GM19452 (cell line): ENCODE results near the gene GSTM1.

Experiments used
- ATAC-seq: cut with Tn5 transposase; IDR thresholded peaks from one replicate; pipeline ENCODE4 v1.9.1; 2021; ENCODE audit not compliant: unreplicated experiment

The GSTM1 gene

DNA sequence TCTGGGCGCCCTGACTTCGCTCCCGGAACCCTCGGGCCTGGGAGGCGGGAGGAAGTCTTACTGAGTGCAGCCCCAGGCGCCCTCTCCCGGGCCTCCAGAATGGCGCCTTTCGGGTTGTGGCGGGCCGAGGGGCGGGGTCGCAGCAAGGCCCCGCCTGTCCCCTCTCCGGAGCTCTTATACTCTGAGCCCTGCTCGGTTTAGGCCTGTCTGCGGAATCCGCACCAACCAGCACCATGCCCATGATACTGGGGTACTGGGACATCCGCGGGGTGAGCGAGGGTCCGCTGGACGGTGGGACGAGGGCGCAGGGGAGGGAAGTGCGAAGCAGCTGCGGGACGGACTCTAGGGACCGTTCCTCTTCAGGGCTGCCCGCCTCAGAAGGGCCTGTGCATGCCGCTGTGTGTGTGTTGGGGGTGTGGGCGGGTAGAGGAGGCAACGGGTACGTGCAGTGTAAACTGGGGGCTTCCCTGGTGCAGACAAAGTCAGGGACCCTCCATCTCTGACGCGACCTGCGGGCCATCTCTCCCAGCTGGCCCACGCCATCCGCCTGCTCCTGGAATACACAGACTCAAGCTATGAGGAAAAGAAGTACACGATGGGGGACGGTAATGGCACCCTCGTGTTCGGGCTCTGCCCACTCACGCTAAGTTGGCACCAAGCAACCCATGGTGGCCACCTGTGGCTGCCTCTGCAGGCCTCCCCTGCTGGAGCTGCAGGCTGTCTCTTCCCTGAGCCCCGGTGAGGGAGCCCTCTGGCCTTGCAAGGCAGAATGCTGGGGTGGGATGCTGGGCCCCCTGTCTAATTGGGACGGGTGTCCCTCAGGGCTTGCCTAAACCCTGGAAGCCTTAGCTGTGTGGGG, at the start of gene GSTM1:
TSS of gene GSTM1 (plus strand) at position 177 of the 859 bp plus-strand sequence. CDS start at position 234, 57 bp downstream.
- peak; percentile 94 for ATAC-seq

DNA sequence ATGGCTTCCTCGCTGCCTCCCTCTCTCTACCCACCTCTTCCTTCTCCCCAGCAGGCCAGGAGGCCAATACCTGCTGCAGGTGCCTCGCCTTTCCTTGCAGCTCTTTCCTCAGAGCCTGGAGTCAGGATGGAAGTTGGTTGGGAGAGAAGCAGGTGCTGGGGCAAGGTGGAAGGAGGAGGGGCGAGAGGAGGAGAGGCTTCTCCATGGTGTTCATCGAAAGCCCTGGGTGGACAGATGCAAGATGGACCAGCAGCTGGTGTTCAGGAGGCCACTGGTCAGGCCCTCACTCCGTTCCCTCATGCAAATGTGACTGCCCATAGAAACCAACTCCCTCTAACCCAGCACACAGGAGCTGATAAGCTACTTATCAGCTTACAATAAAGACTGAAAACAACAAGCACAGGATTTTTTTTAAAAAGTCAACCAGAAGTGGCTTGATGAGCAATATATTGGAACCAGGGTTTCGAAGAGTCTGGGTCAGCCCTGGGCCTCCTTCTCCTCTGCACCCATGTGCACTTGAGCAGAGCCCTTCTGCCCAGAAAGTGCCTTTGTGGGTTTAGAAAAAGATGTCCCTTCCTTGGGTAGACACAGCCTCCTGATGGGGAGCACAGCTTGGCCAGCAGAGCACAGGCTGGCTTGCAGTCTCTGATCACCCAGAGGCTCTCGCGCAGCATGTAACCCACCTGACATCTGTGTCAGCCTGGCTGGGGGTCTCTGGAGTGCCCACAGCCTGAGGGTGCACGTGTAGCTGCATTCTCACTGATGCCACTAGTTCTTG, 48.4 kb upstream of the GSTM1 start:
- no peak for ATAC-seq

DNA sequence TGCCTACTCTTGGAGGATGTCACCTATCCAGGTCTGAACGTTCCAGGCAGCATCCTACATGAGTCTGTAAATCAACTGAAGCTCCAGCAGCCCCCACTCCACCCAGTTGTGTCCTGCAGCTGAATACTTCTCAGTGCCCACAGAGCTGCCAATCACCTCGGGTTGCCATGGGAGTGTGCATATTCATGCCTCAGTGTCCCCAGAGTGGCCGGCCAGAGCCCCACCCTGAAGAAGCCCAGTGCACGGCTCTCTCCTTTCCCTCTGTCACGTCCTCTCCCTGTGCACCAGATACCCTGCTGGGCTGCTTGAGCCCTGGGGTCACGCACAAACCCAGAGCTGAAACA, 47.8 kb upstream of the GSTM1 start:
- ATAC-seq: no peak

DNA sequence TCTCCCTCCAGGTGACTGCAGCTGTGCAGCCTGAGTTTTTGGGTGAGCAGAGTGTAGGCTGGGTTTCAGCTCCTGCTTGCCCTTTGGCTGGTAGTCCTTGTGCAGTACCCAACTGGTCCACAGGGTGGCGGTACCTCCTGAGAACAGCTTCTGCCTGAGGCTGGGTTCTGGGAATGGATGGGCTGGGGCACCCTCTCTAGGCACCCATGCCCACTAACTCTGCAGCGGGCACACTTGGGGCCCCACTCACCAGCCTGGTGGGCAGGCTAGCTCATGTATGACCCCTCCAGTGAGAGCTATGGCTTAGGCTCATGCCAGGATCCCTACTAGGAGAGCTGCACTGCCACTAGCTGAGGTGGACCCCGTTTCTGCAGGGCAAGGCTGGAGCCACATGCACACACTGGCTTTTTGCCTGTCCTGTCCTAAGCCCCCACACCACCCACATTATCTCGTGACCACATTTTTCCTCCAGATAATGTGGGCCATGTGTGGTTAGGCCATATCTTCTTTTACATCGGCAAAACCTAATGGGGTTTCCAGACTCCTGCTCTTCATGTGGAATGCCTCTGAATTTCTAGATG, 47.2 kb upstream of the GSTM1 start:
- ATAC-seq: peak; percentile 59

DNA sequence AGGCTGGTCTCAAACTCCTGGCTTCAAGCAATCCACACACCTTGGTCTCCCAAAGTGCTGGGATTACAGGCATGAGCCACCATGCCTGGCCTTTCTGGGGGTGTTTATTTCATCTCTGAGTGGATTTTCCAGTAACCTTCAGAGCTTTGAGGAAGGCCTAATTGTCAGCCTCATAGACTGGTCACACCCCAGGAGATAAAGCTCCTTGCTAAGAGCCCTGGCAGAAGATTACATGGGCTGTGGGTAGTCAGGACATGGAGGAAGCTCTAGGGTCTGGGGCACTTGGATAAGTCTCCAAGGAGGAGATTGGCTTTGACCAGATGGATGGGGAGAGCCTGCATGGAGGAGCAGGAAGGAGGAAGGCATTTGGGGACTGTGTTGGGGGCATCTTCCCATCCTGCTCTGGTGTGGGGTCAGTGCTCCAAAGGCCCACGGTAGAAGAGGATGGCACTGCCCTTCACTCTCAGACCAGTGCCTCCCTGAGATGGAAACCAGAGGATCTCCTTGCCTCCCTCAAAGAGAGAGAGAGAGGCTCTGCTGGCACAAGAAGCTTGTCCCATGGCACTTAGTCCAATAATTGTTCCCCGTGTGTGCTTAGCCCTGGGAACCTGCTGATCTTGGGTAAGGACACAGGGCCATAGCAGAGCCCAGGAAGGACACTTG, 46.4 kb upstream of the GSTM1 start:
- ATAC-seq: no peak

DNA sequence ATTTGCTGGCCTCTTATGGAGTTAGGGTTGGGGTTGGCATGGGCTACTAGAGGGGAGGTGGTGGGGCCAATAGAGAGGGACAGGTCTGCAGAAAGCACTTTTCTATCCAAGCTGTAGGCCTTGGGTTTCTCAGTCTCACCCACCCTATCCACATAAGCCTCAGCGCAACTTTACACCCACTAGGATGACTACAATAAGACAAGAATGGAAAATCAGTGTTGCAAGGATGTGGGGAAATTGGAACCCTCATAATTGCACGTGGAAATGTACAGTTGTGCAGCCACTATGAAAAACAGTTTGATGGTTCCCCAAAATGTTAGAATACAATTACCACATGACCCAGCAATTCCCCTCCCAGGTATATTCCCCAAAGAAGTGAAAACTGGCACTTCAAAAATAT, 45.8 kb upstream of the GSTM1 start:
- no peak for ATAC-seq

DNA sequence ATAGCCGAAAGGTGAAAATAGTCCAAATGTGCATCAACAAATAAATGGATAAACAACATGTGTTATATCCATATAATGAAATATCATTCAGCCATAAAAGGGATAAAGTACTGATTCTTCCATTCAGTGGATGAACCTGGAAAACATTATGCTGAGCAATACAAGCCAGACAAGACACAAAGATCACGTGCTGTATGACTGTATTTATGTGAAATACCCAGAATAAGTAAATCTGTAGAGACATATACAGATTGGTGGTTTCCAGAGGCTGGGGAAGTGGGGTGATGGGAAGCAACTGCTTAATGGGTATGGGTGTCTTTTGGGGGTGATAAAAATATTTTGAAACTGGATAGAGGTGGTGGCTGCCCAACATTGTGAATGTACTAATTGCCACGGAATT, 45.0 kb upstream of the GSTM1 start:
- ATAC-seq: no peak

DNA sequence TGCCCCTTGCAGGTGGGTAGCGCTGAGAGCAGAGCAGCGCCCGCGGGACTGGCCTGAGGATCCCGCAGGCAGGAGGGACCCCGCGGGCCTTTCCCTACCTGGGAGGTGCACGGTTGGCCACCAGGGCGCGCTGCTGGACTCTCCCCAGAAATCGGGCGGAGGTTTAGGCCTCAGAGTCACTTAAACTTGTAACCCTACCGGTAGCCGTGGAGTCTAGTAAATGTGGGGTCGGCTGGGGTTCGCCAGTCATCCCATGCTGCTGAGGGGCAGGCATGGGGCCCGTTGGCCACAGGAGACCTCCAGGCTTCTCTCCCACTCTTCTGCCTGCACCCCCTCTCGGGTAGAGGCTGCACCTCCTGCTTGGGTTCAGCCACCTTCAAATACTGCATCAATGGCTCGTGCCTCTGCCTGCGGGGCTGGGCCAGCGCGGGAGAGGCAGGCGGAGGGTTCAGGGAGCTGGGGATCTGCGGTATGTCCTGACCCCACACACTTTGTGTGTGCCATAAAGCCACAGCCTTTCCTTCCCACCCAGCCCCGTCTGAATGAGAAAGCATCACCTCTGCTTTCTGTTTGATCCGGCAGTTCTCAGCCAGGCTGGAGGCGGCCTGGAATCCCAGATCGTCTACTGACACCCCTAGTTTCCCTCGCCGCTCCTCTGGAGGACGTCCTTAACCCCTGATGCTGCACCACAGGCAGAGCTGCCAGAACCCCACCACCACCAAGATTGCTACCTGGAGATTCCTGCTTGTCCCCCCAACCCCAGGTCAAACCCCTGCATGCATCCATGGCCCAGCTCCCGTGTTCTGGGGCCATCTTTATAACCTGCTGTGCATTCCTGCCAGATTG, 44.0 kb upstream of the GSTM1 start:
- ATAC-seq: peak; percentile 81

DNA sequence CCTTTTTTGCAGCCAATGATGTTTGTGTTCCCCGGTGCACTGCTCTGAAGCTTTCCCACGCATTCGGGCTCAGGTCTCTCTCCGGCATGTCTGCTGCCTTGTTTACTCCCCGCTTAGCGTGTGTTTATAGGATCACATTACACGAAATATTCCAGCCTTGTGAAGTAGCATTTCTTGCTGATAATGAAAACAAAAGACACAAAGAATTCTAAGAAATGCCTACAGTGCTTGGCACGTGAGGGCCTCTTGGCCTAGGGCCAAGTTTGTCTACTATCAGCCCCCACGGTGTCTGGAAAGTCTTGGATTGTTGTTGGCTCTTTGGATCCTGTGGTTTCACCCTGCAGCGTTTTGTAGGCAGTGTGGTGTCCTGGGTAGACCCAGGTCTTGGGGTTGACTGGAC, 42.9 kb upstream of the GSTM1 start:
- no peak for ATAC-seq

DNA sequence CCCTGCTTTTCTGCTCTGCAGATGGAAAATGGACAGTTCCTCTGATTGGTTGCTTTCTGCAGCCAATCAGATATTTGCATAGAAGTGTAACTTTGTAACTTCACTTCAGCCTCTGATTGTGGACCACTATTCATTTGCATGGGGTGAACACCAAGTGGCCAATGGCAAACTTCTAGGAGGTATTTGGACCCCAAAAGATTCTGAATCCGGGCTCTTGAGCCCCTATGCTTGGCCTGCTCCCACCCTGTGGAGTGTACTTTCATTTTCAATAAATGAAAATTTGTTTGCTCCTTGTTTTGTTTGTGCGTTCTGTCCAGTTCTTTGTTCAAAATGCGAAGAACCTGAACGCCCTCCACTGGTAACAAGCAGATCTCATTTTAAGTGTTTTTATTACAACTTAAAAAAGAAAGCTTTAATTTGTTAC, 38.1 kb upstream of the GSTM1 start:
- no peak for ATAC-seq

DNA sequence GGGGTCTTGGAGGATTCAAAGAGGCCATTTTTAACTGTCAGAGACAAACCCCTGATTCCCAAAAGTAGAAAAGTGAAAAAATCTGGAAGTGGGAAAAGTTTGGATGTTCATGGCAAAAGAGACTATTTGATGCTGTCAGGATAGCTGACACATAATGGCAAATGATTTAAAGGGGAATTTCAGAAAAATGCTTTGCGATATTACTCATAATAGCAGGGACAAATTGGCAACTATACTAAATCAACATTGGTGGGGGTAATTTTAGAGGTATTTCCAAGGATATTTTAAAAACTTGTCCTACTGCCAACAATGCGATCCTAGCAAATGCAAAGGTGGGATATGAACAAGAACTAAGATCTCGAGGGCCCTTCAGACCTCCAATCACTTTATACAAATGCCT, 37.0 kb upstream of the GSTM1 start:
- ATAC-seq: no peak

DNA sequence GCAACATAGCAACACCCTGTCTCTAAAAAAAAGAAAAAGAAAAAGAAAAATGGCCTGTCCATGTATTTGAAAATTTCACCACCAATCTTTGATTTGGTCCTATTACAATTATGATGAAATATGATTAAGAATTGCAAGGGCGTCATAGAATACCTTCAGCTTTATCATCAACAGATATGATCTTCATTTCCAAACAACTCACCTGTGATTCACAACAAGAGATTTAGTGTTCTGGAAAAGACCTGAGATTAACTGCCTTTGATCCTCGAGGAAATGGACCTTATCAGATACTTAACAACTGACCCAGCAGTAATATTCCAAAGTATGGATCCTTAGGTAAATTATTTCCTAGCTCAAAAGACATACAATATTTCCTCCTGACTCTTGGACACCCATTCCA, 35.2 kb upstream of the GSTM1 start:
- ATAC-seq: no peak

DNA sequence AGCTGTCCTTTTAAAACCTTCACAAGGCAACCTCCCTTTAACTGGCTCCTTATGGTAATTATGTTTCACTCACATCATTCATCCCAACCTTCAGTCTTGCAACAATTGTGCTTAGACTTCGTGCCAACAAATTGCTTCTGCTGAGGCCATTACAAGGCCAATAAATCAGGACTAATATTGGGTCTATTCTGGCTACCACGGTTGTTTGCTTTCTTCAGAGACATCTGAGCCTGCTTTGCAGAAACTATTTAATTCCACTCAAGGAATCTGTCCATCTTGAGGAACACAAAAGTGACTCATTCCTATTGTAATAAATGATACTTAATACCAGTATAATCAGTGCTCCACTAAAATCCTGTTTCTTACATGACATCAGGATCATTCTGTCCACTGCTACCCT, 34.3 kb upstream of the GSTM1 start:
- ATAC-seq: no peak

DNA sequence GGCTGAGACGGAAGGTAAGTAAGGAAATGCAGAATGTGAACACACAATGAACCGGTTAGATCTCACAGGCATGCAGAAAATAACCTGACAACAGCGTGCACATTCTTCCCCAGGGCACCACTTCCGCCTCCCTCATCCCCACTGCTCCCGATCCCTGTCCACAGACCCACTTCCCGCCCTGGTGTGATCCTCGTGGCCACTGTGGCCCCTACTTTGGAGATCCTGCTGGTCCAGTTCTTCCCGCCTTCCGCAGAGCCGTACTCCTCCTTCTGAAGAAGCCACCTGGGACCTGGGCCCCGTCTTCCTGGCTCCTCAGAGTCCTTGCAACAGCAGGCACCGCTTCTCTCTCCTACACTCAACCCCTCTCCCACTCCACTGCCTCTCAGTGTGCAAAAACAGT, 33.1 kb upstream of the GSTM1 start:
- no peak for ATAC-seq

DNA sequence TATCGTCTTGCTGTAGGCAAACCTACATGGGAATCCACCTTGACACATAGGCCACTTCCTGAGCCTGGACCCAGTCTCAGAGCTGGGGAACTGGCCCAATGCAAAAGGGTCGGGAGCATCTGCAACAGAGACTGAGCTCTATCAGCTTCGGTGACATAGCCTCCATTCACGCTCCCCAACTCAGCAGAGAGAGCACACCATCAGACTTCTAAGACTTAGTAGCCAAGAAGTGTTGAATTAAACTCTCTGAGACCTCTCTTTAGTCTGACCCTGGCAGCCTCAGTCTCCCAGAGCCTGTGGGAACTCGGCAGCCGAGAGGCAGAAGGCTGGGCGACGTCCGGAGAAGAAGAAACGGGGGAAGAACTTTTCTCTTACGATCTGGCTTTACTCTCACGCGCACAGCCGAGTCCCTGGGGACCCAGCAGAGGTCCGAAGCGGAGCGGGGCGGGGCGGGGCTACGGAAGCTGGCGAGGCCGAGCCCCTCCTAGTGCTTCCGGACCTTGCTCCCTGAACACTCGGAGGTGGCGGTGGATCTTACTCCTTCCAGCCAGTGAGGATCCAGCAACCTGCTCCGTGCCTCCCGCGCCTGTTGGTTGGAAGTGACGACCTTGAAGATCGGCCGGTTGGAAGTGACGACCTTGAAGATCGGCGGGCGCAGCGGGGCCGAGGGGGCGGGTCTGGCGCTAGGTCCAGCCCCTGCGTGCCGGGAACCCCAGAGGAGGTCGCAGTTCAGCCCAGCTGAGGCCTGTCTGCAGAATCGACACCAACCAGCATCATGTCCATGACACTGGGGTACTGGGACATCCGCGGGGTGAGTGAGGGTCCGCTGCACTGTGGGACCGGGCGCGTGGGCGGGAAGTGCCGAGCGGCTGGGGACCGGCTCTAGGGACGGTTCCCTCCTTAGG, 31.8 kb upstream of the GSTM1 start, which contains the start of gene GSTM4:
TSS of gene GSTM4 (plus strand) at position 485 of the 905 bp plus-strand sequence. CDS start at position 776, 291 bp downstream.
- peak; percentile 90 for ATAC-seq

DNA sequence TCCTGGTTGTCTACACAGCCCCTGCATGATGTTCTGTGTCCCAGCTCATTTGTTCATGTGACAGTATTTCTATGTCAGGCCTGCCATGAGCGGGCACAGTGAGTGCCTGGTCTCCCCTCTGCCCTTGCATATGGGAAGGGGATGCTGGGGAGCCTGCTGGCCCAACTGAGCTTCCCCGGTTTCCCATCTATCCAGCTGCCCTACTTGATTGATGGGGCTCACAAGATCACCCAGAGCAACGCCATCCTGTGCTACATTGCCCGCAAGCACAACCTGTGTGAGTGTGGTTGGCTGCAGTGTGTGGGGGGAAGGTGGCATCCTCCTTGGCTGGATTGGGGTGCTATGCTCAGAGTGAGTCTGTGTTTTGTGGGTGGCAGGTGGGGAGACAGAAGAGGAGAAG, 30.2 kb upstream of the GSTM1 start:
- no peak for ATAC-seq

DNA sequence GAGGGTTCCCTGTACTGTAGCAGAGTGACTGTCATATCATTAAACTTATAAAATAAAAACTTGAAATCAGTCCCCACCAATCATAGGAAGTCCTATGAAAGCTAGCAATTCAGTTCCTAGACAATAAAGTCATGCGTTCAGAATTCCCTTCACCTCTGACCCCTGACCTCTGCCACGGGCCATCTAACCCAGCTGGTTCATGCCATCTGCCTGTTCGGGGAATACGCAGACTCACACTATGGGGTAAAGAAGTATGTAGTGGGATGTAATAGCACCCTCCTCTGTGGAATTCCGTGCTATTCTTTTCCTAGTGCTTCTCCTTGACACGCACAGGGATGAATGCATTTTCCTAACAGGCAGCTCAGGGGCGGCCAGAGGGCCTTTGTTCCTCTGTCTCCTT, 29.6 kb upstream of the GSTM1 start:
- ATAC-seq: no peak

DNA sequence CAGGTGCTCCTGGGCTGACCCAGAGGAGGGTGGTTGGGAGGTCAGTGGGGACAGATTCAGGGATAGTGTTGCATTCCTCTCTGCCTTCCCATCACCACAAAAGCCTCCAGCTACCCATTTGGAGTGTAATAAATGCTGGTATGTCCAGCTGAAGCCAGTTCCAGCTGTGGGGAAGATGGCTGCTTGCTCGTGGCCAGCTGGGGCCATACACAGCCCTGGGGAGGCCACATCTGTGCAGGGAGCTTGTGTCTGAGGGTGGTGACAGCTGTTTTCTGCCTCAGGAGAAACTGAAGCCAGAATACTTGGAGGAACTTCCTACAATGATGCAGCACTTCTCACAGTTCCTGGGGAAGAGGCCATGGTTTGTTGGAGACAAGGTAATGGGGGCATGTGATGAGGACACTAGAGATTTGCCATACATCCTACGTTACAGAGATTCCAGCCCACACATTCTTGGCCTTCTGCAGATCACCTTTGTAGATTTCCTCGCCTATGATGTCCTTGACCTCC, 29.0 kb upstream of the GSTM1 start:
- ATAC-seq: no peak

DNA sequence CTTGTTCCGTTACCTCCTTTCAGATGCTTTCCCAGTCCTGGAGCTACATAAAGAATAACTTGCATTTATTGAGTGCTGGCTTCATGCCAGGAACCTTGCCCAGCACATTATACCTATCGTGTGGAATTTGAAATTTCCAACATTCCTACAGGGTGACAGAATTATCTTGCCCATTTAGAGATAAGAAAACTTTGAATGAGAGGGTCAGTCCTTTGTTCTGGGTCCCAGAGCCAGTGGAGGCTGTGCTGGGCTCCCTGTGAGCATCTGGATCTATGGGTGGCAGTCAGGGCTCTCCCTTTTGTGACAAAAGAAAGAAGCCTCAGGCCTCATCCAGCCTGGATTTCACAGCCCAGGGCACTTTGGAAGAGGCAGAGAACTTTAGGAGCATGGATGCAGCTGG, 28.5 kb upstream of the GSTM1 start:
- no peak for ATAC-seq
